Transverse colon (tissue), 4 donors: ENCODE results near the gene KAZN. TPM values are rescaled to one million over a fixed set of nuclear protein-coding genes. Genes with fewer than 3 reads are reported as not detected.

Experiments used
- DNase-seq: peaks from one replicate; pipeline ENCODE4 v3.0.0-alpha.2; 2019
- H3K27ac ChIP-seq, 4 donors: fragments of 200-600 bp; sonication (generic); 2 replicates each; pipeline ENCODE4 v1.5.1; 2016 to 2018; ENCODE audit warnings: inconsistent platforms in 4 of 4
- H3K27me3 ChIP-seq: fragments of 200-600 bp; sonication (generic); 2 replicates; pipeline ENCODE4 v1.5.1; 2017; ENCODE audit warnings: inconsistent platforms
- H3K36me3 ChIP-seq, 4 donors: fragments of 200-600 bp; sonication (generic); 2 replicates each; pipeline ENCODE4 v1.5.1; 2017 to 2019; ENCODE audit warnings: inconsistent platforms in 4 of 4
- H3K4me1 ChIP-seq, 4 donors: fragments of 200-600 bp; sonication (generic); 2 replicates each; pipeline ENCODE4 v1.5.1; 2017 to 2020; ENCODE audit warnings: inconsistent platforms in 4 of 4
- H3K4me3 ChIP-seq, 4 donors: fragments of 200-600 bp; sonication (generic); 1 replicate in 1 of 4; 2 replicates in 3 of 4; pipeline versions ENCODE4 v1.5.1 to v1.6.1; 2017 to 2019; ENCODE audit warnings: inconsistent platforms in 4 of 4
- H3K9me3 ChIP-seq, 2 donors: fragments of 200-600 bp; sonication (generic); 2 replicates each; pipeline ENCODE4 v1.5.1; 2017 to 2019; ENCODE audit warnings: inconsistent platforms in 2 of 2
- EP300 ChIP-seq: sonication (generic); formaldehyde crosslinking; IDR thresholded peaks from one replicate; pipeline ENCODE4 v1.6.1; 2017; ENCODE audit warnings: antibody characterized with exemption, low read depth
- POLR2A ChIP-seq: fragments of 450-650 bp; IDR thresholded peaks from one replicate; pipeline ENCODE4 v1.6.1; 2016; ENCODE audit warnings: antibody characterized with exemption, mild to moderate bottlenecking, moderate library complexity
- POLR2AphosphoS5 ChIP-seq, 3 donors: sonication (generic); formaldehyde crosslinking; IDR thresholded peaks; one replicate each; pipeline ENCODE4 v1.6.1; 2016; ENCODE audit warnings: antibody characterized with exemption in 3 of 3
- WGBS, 2 donors: methylation state at CpG; one replicate each; pipeline ENCODE4 v1.1.5; 2018; ENCODE audit warnings: low coverage in 1 of 2; 5-methylcytosine and 5-hydroxymethylcytosine counted together
- in situ Hi-C, 4 donors: fragments of 200-750 bp; cut with MboI; loops; one replicate each; pipeline versions ENCODE4 v1.15.0 to v1.15.1; 2017; ENCODE audit warnings: low sequenced_read_pairs in 3 of 4, low pct_ligation_motif_present in 1 of 4, low pct_unique_long_range_greater_than_20kb in 1 of 4
- intact Hi-C: fragments of 100-400 bp; cut with DNase I; formaldehyde crosslinking; loops from one replicate; pipeline ENCODE4 v1.15.1; 2023; ENCODE audit warnings: low total_unique reads
- total RNA-seq, 4 donors: library from RNA; depleted of rRNA; stranded (reverse); fragments of >200 nt; gene quantifications; one replicate each; pipeline ENCODE4 v1.1.0, GENCODE V29; 2016
- TF ChIP-seq, protein P1 (sequence below), 5 experiments: fragments of 200-600 bp in 3 of 5; fragments of 450-650 bp in 2 of 5; sonication (generic) in 3 of 5; IDR thresholded peaks; 1 replicate in 2 of 5; 2 replicates in 3 of 5; pipeline ENCODE4 v1.5.1; 2016 to 2017; ENCODE audit warnings: antibody characterized with exemption in 5 of 5, inconsistent platforms in 3 of 5, mild to moderate bottlenecking in 2 of 5, moderate library complexity in 1 of 5

KAZN gene
- total RNA-seq, 4 donors from 2014 or later = 12.0 to 17.1 (median 16.2) TPM

DNA sequence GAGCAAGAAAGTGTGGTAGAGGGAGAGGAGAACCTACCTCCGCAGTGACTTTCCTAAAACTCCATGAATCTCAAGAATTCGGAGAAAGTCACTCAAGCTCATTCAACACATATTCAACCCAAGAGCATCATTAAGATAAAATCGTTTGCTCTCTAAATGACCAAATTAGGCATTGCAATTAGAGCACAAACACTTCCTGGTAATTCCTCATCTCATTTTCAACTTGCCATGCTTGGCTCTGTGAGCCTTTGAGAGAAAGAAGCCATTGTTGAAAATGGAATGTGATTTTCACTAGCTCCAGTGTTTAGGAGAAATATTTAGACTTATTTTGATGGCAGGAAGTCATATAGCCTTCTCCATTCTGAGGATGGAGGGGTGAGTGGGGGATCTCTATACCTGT, 52.5 kb downstream of the KAZN start:
- H3K36me3 ChIP-seq = no peaks in the 10 kb centered on the region
- intact Hi-C loops (no loop called here), in situ Hi-C loops (no loop called here)
- H3K4me3 ChIP-seq = no peak overlapping the region
- H3K27me3 ChIP-seq = no peaks in the 10 kb centered on the region
- 68% methylated on average over 3 of the region's 3 CpGs; no CpG with 5 or more reads in 1 of the 2 donors for WGBS, 2 donors
- no peak for TF ChIP-seq EP300
- no peak for TF ChIP-seq POLR2A
- TF ChIP-seq, protein P1, sequence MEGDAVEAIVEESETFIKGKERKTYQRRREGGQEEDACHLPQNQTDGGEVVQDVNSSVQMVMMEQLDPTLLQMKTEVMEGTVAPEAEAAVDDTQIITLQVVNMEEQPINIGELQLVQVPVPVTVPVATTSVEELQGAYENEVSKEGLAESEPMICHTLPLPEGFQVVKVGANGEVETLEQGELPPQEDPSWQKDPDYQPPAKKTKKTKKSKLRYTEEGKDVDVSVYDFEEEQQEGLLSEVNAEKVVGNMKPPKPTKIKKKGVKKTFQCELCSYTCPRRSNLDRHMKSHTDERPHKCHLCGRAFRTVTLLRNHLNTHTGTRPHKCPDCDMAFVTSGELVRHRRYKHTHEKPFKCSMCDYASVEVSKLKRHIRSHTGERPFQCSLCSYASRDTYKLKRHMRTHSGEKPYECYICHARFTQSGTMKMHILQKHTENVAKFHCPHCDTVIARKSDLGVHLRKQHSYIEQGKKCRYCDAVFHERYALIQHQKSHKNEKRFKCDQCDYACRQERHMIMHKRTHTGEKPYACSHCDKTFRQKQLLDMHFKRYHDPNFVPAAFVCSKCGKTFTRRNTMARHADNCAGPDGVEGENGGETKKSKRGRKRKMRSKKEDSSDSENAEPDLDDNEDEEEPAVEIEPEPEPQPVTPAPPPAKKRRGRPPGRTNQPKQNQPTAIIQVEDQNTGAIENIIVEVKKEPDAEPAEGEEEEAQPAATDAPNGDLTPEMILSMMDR (IDR thresholded peaks at IDR 0.05) = no peak
- TF ChIP-seq POLR2AphosphoS5 (IDR thresholded peaks at IDR 0.05) = no peak
- no peaks in the 10 kb centered on the region for H3K9me3 ChIP-seq
- H3K4me1 ChIP-seq = no peaks in the 10 kb centered on the region
- DNase-seq = no peak
- no peak overlapping the region for H3K27ac ChIP-seq

DNA sequence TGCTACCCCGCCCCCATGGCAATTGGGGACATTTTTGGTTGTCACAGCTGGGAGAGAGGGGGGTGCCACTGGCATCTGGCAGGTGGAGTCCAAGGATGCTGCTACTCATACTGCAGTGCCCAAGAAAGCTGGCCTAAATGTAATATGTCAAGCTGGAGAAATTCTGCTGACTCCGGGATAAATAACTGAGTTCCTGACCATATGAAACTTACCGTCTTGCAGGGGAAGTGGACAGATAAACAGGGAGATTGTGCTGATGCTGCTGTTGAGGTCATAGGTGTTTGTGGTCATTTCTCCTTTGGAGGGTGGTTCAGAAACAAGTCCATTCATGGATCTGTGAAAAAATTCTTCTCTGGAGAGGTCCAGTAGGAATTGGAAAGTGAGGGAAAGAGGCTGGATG, 54.4 kb downstream of the KAZN start:
- H3K27ac ChIP-seq = no peak overlapping the region
- intact Hi-C loops = no loop called here
- H3K36me3 ChIP-seq = no peaks in the 10 kb centered on the region
- in situ Hi-C loops = no loop called here
- H3K9me3 ChIP-seq = no peaks in the 10 kb centered on the region
- no peak for DNase-seq
- H3K4me1 ChIP-seq = no peaks in the 10 kb centered on the region
- TF ChIP-seq EP300 (no peak), POLR2A (no peak)
- no peak overlapping the region for H3K4me3 ChIP-seq
- WGBS, 2 donors = 78% methylated on average over 3 of the region's 3 CpGs; no CpG with 5 or more reads in 1 of the 2 donors
- no peaks in the 10 kb centered on the region for H3K27me3 ChIP-seq

DNA sequence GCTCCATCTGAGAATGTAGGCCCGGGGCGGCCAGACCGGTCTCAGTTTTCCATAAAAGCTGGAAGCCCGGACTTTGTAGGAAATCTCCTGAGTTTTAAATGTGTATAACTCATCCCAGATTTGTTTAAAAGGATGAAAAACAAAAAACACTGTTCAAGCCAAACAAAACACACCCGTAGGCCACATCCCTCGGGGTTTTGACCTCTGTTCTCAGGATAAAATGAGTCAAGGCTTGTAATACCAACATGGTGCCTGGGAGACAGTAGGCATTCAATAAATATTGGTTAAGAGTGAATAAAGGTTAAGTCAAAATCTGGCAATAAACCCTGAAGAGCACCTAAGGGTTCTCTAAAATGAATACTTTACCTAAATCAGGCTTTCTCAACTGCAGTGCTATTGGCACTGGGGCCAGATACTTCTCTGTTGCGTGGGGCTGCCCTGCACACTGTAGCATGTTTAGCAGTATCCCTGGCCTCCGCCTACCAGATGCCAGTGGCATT, 55.0 kb downstream of the KAZN start:
- in situ Hi-C loops = no loop called here
- Histone ChIP-seq H3K4me1 (no peaks in the 10 kb centered on the region), H3K9me3 (no peaks in the 10 kb centered on the region), H3K4me3 (no peak overlapping the region), H3K36me3 (no peaks in the 10 kb centered on the region), H3K27me3 (no peaks in the 10 kb centered on the region), H3K27ac (no peak overlapping the region)
- TF ChIP-seq, protein P1 (IDR thresholded peaks at IDR 0.05) = no peak
- TF ChIP-seq POLR2A (no peak), EP300 (no peak), POLR2AphosphoS5 (IDR thresholded peaks at IDR 0.05) (no peak)
- 83 to 93% methylated on average over 2 to 8 of the region's 8 CpGs for WGBS, 2 donors
- intact Hi-C loops = no loop called here
- DNase-seq = no peak

DNA sequence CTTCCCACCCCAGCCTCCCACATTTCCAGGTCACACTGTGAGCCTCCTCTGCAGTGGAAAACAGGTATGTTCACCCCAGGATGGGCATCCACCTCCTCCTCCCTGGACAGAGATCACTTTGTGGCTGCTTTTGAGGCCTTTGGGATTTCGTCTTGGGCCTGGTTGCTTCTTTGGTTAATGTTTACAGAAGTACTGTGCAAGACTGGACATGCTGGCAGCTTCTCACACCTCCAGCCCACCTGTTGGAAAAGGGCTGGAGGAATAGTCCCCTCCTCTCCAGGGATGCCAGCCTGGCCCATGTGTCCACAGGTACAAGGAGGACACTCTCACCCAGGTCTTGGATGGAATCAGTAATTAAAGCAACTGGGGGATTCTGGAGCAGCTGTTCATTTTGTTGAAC, 56.1 kb downstream of the KAZN start:
- Histone ChIP-seq H3K4me1 (no peaks in the 10 kb centered on the region), H3K36me3 (no peaks in the 10 kb centered on the region), H3K4me3 (no peak overlapping the region), H3K9me3 (no peaks in the 10 kb centered on the region), H3K27ac (no peak overlapping the region), H3K27me3 (no peaks in the 10 kb centered on the region)
- intact Hi-C loops (no loop called here), in situ Hi-C loops (no loop called here)
- WGBS, 2 donors = 76% methylated on average over 1 of the region's 1 CpG; no CpG with 5 or more reads in 1 of the 2 donors
- DNase-seq = no peak
- TF ChIP-seq, protein P1 (IDR thresholded peaks at IDR 0.05) = no peak
- TF ChIP-seq POLR2A = no peak
- no peak for TF ChIP-seq POLR2AphosphoS5 (IDR thresholded peaks at IDR 0.05)
- no peak for TF ChIP-seq EP300

DNA sequence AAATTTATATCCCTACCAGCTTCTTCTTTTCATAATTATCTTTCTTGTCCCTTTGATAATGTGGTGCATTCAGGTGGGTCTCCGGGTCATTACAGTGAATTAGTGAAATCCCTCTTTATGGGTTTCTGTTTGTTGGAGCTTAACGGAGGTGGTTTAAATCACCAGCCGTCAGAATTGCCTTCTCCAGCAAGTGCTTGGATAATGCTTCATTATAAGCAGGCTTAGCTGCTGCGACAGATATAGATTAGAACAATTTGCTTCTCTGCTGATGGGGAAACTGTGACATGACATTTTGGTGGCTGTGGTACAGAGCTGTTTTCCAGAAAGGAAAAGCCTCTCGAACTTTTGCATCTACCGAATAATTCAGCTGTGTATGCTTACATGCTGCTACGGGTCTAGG, 56.9 kb downstream of the KAZN start:
- no peaks in the 10 kb centered on the region for H3K27me3 ChIP-seq
- H3K27ac ChIP-seq = no peak overlapping the region
- H3K4me3 ChIP-seq = no peak overlapping the region
- no peaks in the 10 kb centered on the region for H3K9me3 ChIP-seq
- in situ Hi-C loops (no loop called here), intact Hi-C loops (no loop called here)
- H3K36me3 ChIP-seq = no peaks in the 10 kb centered on the region
- no peak for DNase-seq
- no peak for TF ChIP-seq EP300
- no peak for TF ChIP-seq POLR2AphosphoS5 (IDR thresholded peaks at IDR 0.05)
- TF ChIP-seq, protein P1 (IDR thresholded peaks at IDR 0.05) = no peak
- TF ChIP-seq POLR2A = no peak
- 89 to 100% methylated on average over 1 to 7 of the region's 7 CpGs for WGBS, 2 donors
- H3K4me1 ChIP-seq = no peaks in the 10 kb centered on the region
